ENCODE measurements around the gene PAPSS1.

PAPSS1 gene

GRCh38 chr4:107714256-107714655 lies 5.8 kb downstream of the PAPSS1 start:
- no peak overlapping the region for H3K4me3 ChIP-seq (ENCODE audit: low read depth, low read length)
- TF ChIP-seq CTCF (IDR thresholded peaks at IDR 0.05; ENCODE audit: insufficient read depth, low read depth, low read length, missing control alignments) = no peak
- no peak for DNase-seq (ENCODE audit: low read depth)

DNA sequence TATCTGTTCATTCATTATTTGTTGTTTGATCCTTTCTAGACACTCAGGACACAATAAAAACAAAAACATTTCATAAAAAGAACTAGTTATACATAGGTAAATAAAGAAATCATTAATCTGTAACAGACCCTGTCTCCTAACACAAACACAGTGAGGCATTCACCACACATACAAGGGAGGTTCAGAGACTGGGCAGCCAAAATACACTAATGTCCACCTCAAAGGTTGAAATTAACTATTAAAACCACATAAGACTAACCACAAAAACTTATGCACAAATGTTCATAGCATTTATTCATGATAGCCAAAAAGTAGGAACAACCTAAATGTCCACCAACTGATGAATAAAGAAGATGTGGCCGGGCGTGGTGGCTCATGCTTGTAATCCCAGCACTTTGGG lies 7.8 kb downstream of the PAPSS1 start:
- TF ChIP-seq CTCF (IDR thresholded peaks at IDR 0.05; ENCODE audit: insufficient read depth, low read depth, low read length, missing control alignments) = no peak
- no peak overlapping the region for H3K4me3 ChIP-seq (ENCODE audit: low read depth, low read length)
- no peak for DNase-seq (ENCODE audit: low read depth)

DNA sequence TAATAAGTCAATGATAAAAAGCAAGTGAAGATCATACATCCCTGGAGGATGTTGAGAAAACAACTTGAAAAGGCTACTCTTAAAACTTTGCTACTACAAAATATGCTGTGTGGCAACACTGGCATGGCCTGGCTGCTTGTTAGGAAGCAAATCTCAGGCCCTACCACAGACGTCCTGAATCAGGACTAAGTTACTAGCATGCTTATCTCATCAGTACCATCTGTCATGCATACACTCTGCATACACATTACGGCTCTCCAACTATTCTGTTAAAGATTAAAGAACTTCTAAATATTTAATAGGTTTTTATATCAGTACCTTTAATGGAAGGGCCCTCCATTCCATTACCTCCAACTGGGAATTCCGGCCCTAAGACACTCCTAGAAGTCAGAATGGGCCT lies 8.2 kb downstream of the PAPSS1 start:
- no peak overlapping the region for H3K4me3 ChIP-seq (ENCODE audit: low read depth, low read length)
- TF ChIP-seq CTCF (IDR thresholded peaks at IDR 0.05; ENCODE audit: insufficient read depth, low read depth, low read length, missing control alignments) = no peak
- DNase-seq (ENCODE audit: low read depth) = no peak

GRCh38 chr4:107710493-107711459 lies 9.3 kb downstream of the PAPSS1 start:
- H3K4me3 ChIP-seq (ENCODE audit: low read depth, low read length) = no peak overlapping the region
- DNase-seq (ENCODE audit: low read depth) = no peak
- TF ChIP-seq CTCF (IDR thresholded peaks at IDR 0.05; ENCODE audit: insufficient read depth, low read depth, low read length, missing control alignments) = no peak

- H3K4me3 ChIP-seq (ENCODE audit: low read depth, low read length) = no peak overlapping the region
- no peak for DNase-seq (ENCODE audit: low read depth)
- TF ChIP-seq CTCF (IDR thresholded peaks at IDR 0.05; ENCODE audit: insufficient read depth, low read depth, low read length, missing control alignments) = no peak
Measured at GRCh38 chr4:107709916-107710315, 10.1 kb downstream of the PAPSS1 start.

- DNase-seq (ENCODE audit: low read depth) = no peak
- H3K4me3 ChIP-seq (ENCODE audit: low read depth, low read length) = no peak overlapping the region
- no peak for TF ChIP-seq CTCF (IDR thresholded peaks at IDR 0.05; ENCODE audit: insufficient read depth, low read depth, low read length, missing control alignments)
Measured at GRCh38 chr4:107708225-107708624, 11.8 kb downstream of the PAPSS1 start.
